Hematopoietic multipotent progenitor cell treated with erythropoietin and hydrocortisone succinate and interleukin-3 and kit ligand, for 15 days (in vitro differentiated cells): ENCODE measurements around the gene PTCHD4.
"Not testable (repeated sequence)": the region's sequence is repeated elsewhere in the genome, so short reads cannot be mapped to it uniquely, and the experiment has no call there.

ENCODE experiments used
- DNase-seq: peaks from one replicate; pipeline ENCODE4 v3.0.0-alpha.2; 2015; ENCODE audit warnings: low spot score

Gene PTCHD4

GRCh38 chr6:48111143-48111506 lies at the start of gene PTCHD4:
TSS of gene PTCHD4 (minus strand) at chr6:48111197. CDS start at chr6:48068957, 42,240 bp downstream.
- no peak for DNase-seq

GRCh38 chr6:48151142-48151541 lies 40.1 kb upstream of the PTCHD4 start:
- DNase-seq: no peak

- DNase-seq: no peak
Observed at GRCh38 chr6:48150701-48151100, 39.7 kb upstream of the PTCHD4 start.

- DNase-seq: no peak
Observed at GRCh38 chr6:48147051-48147450, 36.1 kb upstream of the PTCHD4 start.

GRCh38 chr6:48144021-48144420 lies 33.0 kb upstream of the PTCHD4 start:
- DNase-seq: no peak

DNA sequence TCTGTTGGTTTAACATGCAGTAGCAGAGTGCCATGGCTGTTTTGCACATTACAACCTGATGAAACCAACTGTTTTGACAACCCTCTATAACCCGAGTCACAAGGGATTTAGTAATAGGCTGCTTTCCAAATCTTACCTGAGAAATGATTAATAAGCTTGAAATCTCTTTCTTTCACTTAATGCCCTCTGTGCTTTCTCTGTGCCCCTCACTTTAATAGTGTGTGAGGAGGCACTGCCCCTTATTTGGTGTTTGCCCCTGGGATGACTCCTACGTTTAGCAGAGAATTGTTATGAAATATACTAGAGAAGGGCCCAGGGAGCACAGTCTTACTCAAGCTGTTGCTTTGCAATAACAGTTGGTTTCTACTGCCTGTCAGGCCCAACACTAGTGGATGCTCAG lies 31.0 kb upstream of the PTCHD4 start:
- DNase-seq: no peak

GRCh38 chr6:48139818-48140614 lies 29.0 kb upstream of the PTCHD4 start:
- no peak for DNase-seq

- DNase-seq: no peak
Observed at GRCh38 chr6:48136856-48137255, 25.9 kb upstream of the PTCHD4 start.

GRCh38 chr6:48135323-48136084 lies 24.5 kb upstream of the PTCHD4 start:
- DNase-seq: no peak

GRCh38 chr6:48134246-48134645 lies 23.2 kb upstream of the PTCHD4 start:
- no peak for DNase-seq

DNA sequence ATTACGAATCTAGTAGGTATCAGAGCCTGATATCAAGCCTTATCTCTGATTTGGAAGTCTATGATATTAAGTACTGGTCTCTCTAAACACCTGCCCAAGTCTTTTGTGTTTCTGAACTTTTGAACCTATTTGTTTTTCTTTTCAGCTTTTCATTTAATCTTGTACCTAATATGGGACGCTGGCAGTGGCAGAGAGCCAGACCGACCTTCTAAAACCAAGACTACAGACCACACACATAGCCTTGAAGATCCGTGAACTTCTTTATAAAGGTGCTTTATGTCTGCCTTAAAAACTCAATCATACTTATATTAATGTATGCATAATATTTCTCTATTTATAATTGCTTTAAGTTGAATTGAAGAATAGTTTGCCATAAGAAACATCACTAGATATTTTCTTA lies 12.6 kb upstream of the PTCHD4 start:
- no peak for DNase-seq

DNA sequence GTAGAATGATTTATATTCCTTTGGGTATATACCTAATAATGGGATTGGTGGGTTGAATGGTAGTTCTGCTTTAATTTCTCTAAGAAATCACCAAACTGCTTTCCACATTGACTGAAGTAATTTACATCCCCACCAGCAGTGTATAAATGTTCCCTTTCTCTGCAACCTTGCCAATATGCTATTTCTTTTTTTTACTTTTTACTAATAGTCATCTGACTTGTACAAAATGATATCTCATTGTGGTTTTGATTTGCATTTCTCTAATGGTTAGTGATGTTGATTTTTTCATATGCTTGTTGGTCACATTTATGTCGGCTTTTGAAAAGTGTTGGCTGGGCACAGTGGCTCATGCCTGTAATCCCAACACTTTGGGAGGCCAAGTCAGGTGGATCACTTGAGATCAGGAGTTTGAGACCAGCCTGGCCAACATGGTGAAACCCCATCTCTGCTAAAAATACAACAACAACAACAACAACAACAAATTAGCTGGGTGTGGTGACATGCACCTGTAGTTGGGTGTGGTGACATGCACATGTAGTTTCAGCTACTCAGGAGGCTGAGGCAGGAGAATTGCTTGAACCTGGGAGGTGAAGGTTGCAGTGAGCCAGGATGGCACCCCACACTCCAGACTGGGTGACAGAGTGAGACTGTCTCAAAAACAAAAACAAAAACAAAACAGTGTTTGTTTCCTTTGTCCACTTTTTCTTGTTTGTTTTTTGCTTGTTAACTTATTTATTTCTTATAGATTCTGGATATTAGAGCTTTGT lies 11.2 kb upstream of the PTCHD4 start:
- DNase-seq: not testable (repeated sequence)

GRCh38 chr6:48116699-48117645 lies 6.0 kb upstream of the PTCHD4 start:
- no peak for DNase-seq

DNA sequence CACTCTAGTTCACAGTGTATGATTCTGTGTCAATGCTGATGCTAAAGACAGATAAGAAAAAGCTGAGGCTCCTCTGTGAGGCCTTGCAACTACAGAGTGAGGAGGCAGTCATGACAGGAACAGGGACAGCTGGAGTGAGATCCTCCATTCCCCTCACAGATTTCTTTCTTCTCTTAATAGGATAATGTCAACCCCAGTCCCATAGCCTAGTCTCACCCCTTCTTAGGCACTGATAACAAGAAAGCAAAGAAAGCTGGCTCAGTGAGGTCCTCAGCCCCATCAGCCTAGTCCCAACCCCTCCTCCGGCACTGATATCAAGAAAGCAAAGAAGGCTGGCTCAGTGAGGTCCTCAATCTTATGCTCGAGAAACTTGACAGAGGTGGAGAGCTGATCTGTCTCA lies 2.1 kb upstream of the PTCHD4 start:
- DNase-seq: no peak

DNA sequence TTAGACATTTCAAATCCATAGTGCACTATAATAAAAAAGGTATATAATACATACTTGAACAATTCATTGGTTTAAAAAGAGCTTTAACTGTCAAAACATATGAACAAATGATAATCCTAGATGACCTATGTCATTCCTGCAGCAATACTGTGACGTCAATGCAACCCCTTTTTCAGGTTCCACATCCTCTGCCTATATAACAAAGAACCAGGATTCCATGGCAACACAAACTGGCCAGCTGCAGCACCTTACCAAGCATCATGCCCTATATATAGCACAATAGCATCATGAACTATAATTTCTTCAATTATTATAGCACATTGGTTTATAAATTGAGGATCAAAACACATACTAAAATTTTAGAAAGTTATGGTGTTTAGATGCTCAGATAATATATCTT lies 578 bp upstream of the PTCHD4 start:
- no peak for DNase-seq

GRCh38 chr6:48110436-48111142 lies 408 bp downstream of the PTCHD4 start:
- no peak for DNase-seq

DNA sequence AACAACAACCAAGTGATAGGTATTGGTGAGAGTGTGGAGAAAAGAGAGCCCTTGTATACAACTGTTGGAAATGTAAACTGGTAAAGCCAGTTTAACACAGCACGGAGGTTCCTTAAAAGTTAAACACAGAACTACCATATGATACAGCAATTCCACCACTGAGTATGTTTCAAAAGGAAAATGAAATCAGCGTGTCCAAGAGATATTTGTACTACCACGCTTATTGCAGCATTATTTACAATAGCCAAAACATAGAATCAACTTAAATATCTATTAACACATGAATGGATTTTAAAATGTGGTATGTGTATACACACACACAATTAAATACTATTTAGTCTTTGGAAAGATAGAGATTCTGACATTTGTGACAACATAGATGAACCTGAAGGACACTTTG lies 1.1 kb downstream of the PTCHD4 start:
- no peak for DNase-seq

DNA sequence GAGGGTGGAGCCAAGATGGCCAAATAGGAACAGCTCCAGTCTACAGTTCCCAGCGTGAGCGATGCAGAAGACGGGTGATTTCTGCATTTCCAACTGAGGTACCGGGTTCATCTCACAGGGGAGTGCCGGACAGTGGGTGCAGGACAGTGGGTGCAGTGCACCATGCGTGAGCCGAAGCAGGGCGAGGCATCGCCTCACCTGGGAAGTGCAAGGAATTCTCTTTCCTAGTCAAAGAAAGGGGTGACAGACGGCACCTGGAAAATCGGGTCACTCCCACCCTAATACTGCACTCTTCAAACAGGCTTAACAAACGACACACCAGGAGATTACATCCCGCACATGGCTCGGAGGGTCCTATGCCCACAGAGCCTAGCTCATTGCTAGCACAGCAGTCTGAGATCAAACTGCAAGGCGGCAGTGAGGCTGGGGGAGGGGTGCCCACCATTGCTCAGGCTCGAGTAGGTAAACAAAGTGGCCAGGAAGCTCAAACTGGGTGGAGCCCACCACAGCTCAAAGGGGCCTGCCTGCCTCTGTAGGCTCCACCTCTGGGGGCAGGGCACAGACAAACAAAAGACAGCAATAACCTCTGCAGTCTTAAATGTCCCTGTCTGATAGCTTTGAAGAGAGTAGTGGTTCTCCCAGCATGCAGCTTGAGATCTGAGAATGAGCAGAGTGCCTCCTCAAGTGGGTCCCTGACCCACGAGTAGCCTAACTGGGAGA lies 8.4 kb downstream of the PTCHD4 start:
- not testable (repeated sequence) for DNase-seq

GRCh38 chr6:48101290-48101689 lies 9.7 kb downstream of the PTCHD4 start:
- no peak for DNase-seq

GRCh38 chr6:48100588-48100895 lies 10.5 kb downstream of the PTCHD4 start:
- DNase-seq: no peak
